ENCODE results near the gene PPP1R1B. TPM values are rescaled to one million over a fixed set of nuclear protein-coding genes. Genes with fewer than 3 reads are reported as not detected.

Gene PPP1R1B
- total and polyA plus RNA-seq, 2 of the 4 experiments (the other 2 are of a cell fraction), result not detected

GRCh38 chr17:39672522-39673334, 46.0 kb downstream of the PPP1R1B start:
- Histone ChIP-seq H3K9ac (ENCODE audit: low read depth, low read length) (no peak overlapping the region), H2AK9ac (replicated peaks; ENCODE audit: low read depth, low read length, poor library complexity) (no peak overlapping the region), H3K36me3 (ENCODE audit: control insufficient read depth, insufficient read depth, low read length) (peaks cover 4% of the 10 kb centered on the region; the same call in 1 of the 2 replicates), H3K9me1 (ENCODE audit: insufficient read depth, low read length) (0 out of 2 replicates have a peak, but pooled peaks cover 3% of the 10 kb centered on the region), H3K79me1 (ENCODE audit: low read depth in 1 of 2, low read length in 2 of 2) (no peaks in the 10 kb centered on the region), H2BK5ac (ENCODE audit: low read depth, low read length, poor library complexity, severe bottlenecking) (no peak overlapping the region), H3K27ac (ENCODE audit: insufficient read depth, low read length) (no peak overlapping the region), H3K9me3 (ENCODE audit: control insufficient read depth, insufficient read depth, low read length) (no peaks in the 10 kb centered on the region), H3K56ac (ENCODE audit: extremely low read depth, insufficient read depth, low read length) (no peak overlapping the region), H4K5ac (ENCODE audit: low read depth, low read length) (no peak overlapping the region), H3K4me3 (ENCODE audit: insufficient read depth, low read depth, low read length) (no peak overlapping the region), H3K4ac (ENCODE audit: low read depth, low read length) (no peak overlapping the region), H3K4me1 (ENCODE audit: control insufficient read depth, insufficient read depth, low read length) (peaks cover 8% of the 10 kb centered on the region), H4K91ac (ENCODE audit: insufficient read depth, low read depth, low read length) (no peak overlapping the region), H2AFZ (replicated peaks; ENCODE audit: low read length, poor library complexity) (no peak overlapping the region), H3K27me3 (ENCODE audit: control insufficient read depth, insufficient read depth, low read length) (peaks cover 35% of the 10 kb centered on the region), H4K8ac (ENCODE audit: low read depth in 2 of 2, low read length in 2 of 2) (no peak overlapping the region), H4K20me1 (ENCODE audit: insufficient read depth, low read length) (no peaks in the 10 kb centered on the region), H2BK120ac (ENCODE audit: low read depth, low read length) (no peak overlapping the region), H2AK5ac (ENCODE audit: low read depth, low read length) (no peak overlapping the region), H3K23ac (ENCODE audit: low read depth, low read length) (no peak overlapping the region), H3K14ac (replicated peaks; ENCODE audit: low read depth, low read length) (no peak overlapping the region), H2BK15ac (ENCODE audit: low read depth, low read length) (no peak overlapping the region), H2BK20ac (ENCODE audit: low read depth, low read length) (no peak overlapping the region), H3K4me2 (ENCODE audit: low read depth, low read length) (no peak overlapping the region), H3K18ac (ENCODE audit: low read depth, low read length) (no peak overlapping the region)
- TF ChIP-seq POLR2A (IDR thresholded peaks at IDR 0.05; ENCODE audit: low read depth, low read length), result no peak
- no peak for TF ChIP-seq BHLHE40 (IDR thresholded peaks at IDR 0.05; ENCODE audit: low read depth, low read length)
- no peak for TF ChIP-seq SMC3 (IDR thresholded peaks at IDR 0.05; ENCODE audit: low read depth, low read length)
- no peak for TF ChIP-seq CEBPB (IDR thresholded peaks at IDR 0.05; ENCODE audit: low read depth, low read length)
- no peak for TF ChIP-seq USF2 (IDR thresholded peaks at IDR 0.05; ENCODE audit: low read depth, low read length)
- TF ChIP-seq MXI1 (IDR thresholded peaks at IDR 0.05; ENCODE audit: borderline replicate concordance, low read depth, low read length), result no peak
- no peak for TF ChIP-seq NFE2L2 (IDR thresholded peaks at IDR 0.05; ENCODE audit: low read depth, low read length)
- no peak for TF ChIP-seq RFX5 (IDR thresholded peaks at IDR 0.05; ENCODE audit: low read depth, low read length)
- no peak for TF ChIP-seq CTCF (conservative IDR thresholded peaks at IDR 0.05; ENCODE audit: low read depth, low read length)
- TF ChIP-seq ELK1 (IDR thresholded peaks at IDR 0.05; ENCODE audit: borderline replicate concordance, low read depth, low read length), result no peak
- TF ChIP-seq CHD1 (IDR thresholded peaks at IDR 0.05; ENCODE audit: low read depth, low read length), result no peak
- no peak for TF ChIP-seq MAFK (IDR thresholded peaks at IDR 0.05; ENCODE audit: low read depth, low read length)
- ATAC-seq (ENCODE audit: low read depth), result no peak
- POLR2A ChIA-PET (ENCODE audit: unreplicated experiment), result no interaction called here
- intact Hi-C loops (cut with micrococcal nuclease) (loop anchor here (1.0 kb wide), 1 partner anchor 50 kb away; no protein-coding TSS in a partner anchor), dilution Hi-C loops (cut with HindIII; ENCODE audit: low sequenced_read_pairs, unreplicated experiment) (no loop called here), in situ Hi-C loops (cut with MboI; ENCODE audit: low sequenced_read_pairs) (no loop called here)
- WGBS, 2 experiments (ENCODE audit: extremely low coverage in 2 of 2, insufficient read length in 1 of 2), result 76% methylated on average over 6 of the region's 15 CpGs; no CpG with 5 or more reads in 1 of the 2 experiments
- no TSS peak for BruUV-seq (replicated peaks)
- CTCF ChIA-PET, result interaction anchor here (1.3 to 2.8 kb wide), 3 partner anchors 14 to 51 kb away, joined by 3 to 11 read pairs (median 3); partner anchors contain the start of gene PGAP3
- DNase-seq, result no peak
